Measurements from ENCODE around the gene CDRT4.

The CDRT4 gene

GRCh38 chr17:15502369-15503112 is 35.1 kb upstream of the CDRT4 start:
- peaks cover 8% of the 10 kb centered on the region; the same call in 1 of the 2 replicates for H3K4me1 ChIP-seq (ENCODE audit: insufficient read depth, low read length)
- H3K9ac ChIP-seq (ENCODE audit: low read depth, low read length), result peak overlapping the region; percentile 39
- H3K9me3 ChIP-seq (ENCODE audit: control insufficient read depth, insufficient read depth, low read length), result no peaks in the 10 kb centered on the region

GRCh38 chr17:15501793-15502192 is 34.4 kb upstream of the CDRT4 start:
- H3K4me1 ChIP-seq (ENCODE audit: insufficient read depth, low read length), result peaks cover 8% of the 10 kb centered on the region; the same call in 1 of the 2 replicates
- H3K36me3 ChIP-seq (ENCODE audit: insufficient read depth, low read length), result no peaks in the 10 kb centered on the region; the same call in 1 of the 2 replicates
- no peaks in the 10 kb centered on the region for H3K9me3 ChIP-seq (ENCODE audit: control insufficient read depth, insufficient read depth, low read length)
- no peak overlapping the region for H3K9ac ChIP-seq (ENCODE audit: low read depth, low read length)

More at GRCh38 chr17:15502369-15503112, 35.1 kb upstream of the CDRT4 start:
- no peaks in the 10 kb centered on the region; the same call in 1 of the 2 replicates for H3K36me3 ChIP-seq (ENCODE audit: insufficient read depth, low read length)

GRCh38 chr17:15501282-15501681 is 33.9 kb upstream of the CDRT4 start:
- H3K36me3 ChIP-seq (ENCODE audit: insufficient read depth, low read length), result no peaks in the 10 kb centered on the region; the same call in 1 of the 2 replicates
- H3K9me3 ChIP-seq (ENCODE audit: control insufficient read depth, insufficient read depth, low read length), result no peaks in the 10 kb centered on the region
- peaks cover 8% of the 10 kb centered on the region; the same call in 1 of the 2 replicates for H3K4me1 ChIP-seq (ENCODE audit: insufficient read depth, low read length)
- no peak overlapping the region for H3K9ac ChIP-seq (ENCODE audit: low read depth, low read length)

- H3K4me1 ChIP-seq (ENCODE audit: insufficient read depth, low read length), result peaks cover 9% of the 10 kb centered on the region; the same call in 1 of the 2 replicates
- H3K9ac ChIP-seq (ENCODE audit: low read depth, low read length), result no peak overlapping the region
- H3K9me3 ChIP-seq (ENCODE audit: control insufficient read depth, insufficient read depth, low read length), result peaks cover 2% of the 10 kb centered on the region; the same call in 1 of the 2 replicates
- no peaks in the 10 kb centered on the region; the same call in 1 of the 2 replicates for H3K36me3 ChIP-seq (ENCODE audit: insufficient read depth, low read length)
Measured at GRCh38 chr17:15498107-15498506, 30.7 kb upstream of the CDRT4 start.

GRCh38 chr17:15496735-15497670 is 29.6 kb upstream of the CDRT4 start:
- H3K36me3 ChIP-seq (ENCODE audit: insufficient read depth, low read length), result no peaks in the 10 kb centered on the region; the same call in 1 of the 2 replicates
- peaks cover 2% of the 10 kb centered on the region; the same call in 1 of the 2 replicates for H3K9me3 ChIP-seq (ENCODE audit: control insufficient read depth, insufficient read depth, low read length)
- peaks cover 16% of the 10 kb centered on the region; the same call in 1 of the 2 replicates for H3K4me1 ChIP-seq (ENCODE audit: insufficient read depth, low read length)
- H3K9ac ChIP-seq (ENCODE audit: low read depth, low read length), result no peak overlapping the region

- Histone ChIP-seq H3K4me1 (ENCODE audit: insufficient read depth, low read length) (peaks cover 32% of the 10 kb centered on the region), H3K36me3 (ENCODE audit: insufficient read depth, low read length) (no peaks in the 10 kb centered on the region), H3K9me3 (ENCODE audit: control insufficient read depth, insufficient read depth, low read length) (peaks cover 2% of the 10 kb centered on the region; the same call in 1 of the 2 replicates), H3K9ac (ENCODE audit: low read depth, low read length) (no peak overlapping the region)
Measured at GRCh38 chr17:15494821-15495220, 27.4 kb upstream of the CDRT4 start.

GRCh38 chr17:15493693-15494035 is 26.2 kb upstream of the CDRT4 start:
- Histone ChIP-seq H3K9ac (ENCODE audit: low read depth, low read length) (no peak overlapping the region), H3K36me3 (ENCODE audit: insufficient read depth, low read length) (no peaks in the 10 kb centered on the region), H3K9me3 (ENCODE audit: control insufficient read depth, insufficient read depth, low read length) (peaks cover 2% of the 10 kb centered on the region; the same call in 1 of the 2 replicates), H3K4me1 (ENCODE audit: insufficient read depth, low read length) (peaks cover 32% of the 10 kb centered on the region)

GRCh38 chr17:15492791-15493692 is 25.6 kb upstream of the CDRT4 start:
- Histone ChIP-seq H3K9ac (ENCODE audit: low read depth, low read length) (no peak overlapping the region), H3K9me3 (ENCODE audit: control insufficient read depth, insufficient read depth, low read length) (peaks cover 2% of the 10 kb centered on the region; the same call in 1 of the 2 replicates), H3K36me3 (ENCODE audit: insufficient read depth, low read length) (no peaks in the 10 kb centered on the region), H3K4me1 (ENCODE audit: insufficient read depth, low read length) (peaks cover 32% of the 10 kb centered on the region)

GRCh38 chr17:15492186-15492585 is 24.8 kb upstream of the CDRT4 start:
- Histone ChIP-seq H3K9ac (ENCODE audit: low read depth, low read length) (no peak overlapping the region), H3K36me3 (ENCODE audit: insufficient read depth, low read length) (no peaks in the 10 kb centered on the region), H3K4me1 (ENCODE audit: insufficient read depth, low read length) (peaks cover 32% of the 10 kb centered on the region), H3K9me3 (ENCODE audit: control insufficient read depth, insufficient read depth, low read length) (peaks cover 2% of the 10 kb centered on the region; the same call in 1 of the 2 replicates)

- peaks cover 5% of the 10 kb centered on the region; the same call in 1 of the 2 replicates for H3K36me3 ChIP-seq (ENCODE audit: insufficient read depth, low read length)
- peak overlapping the region; percentile 6; the same call in 1 of the 2 replicates for H3K9ac ChIP-seq (ENCODE audit: low read depth, low read length)
- peaks cover 32% of the 10 kb centered on the region for H3K4me1 ChIP-seq (ENCODE audit: insufficient read depth, low read length)
- peaks cover 2% of the 10 kb centered on the region; the same call in 1 of the 2 replicates for H3K9me3 ChIP-seq (ENCODE audit: control insufficient read depth, insufficient read depth, low read length)
Measured at GRCh38 chr17:15490634-15491261, 23.3 kb upstream of the CDRT4 start.

- Histone ChIP-seq H3K36me3 (ENCODE audit: insufficient read depth, low read length) (peaks cover 6% of the 10 kb centered on the region; the same call in 1 of the 2 replicates), H3K9ac (ENCODE audit: low read depth, low read length) (no peak overlapping the region), H3K4me1 (ENCODE audit: insufficient read depth, low read length) (peaks cover 40% of the 10 kb centered on the region), H3K9me3 (ENCODE audit: control insufficient read depth, insufficient read depth, low read length) (no peaks in the 10 kb centered on the region)
Measured at GRCh38 chr17:15488557-15488956, 21.1 kb upstream of the CDRT4 start.

- no peak overlapping the region for H3K9ac ChIP-seq (ENCODE audit: low read depth, low read length)
- H3K36me3 ChIP-seq (ENCODE audit: insufficient read depth, low read length), result peaks cover 10% of the 10 kb centered on the region; the same call in 1 of the 2 replicates
- peaks cover 10% of the 10 kb centered on the region for H3K4me1 ChIP-seq (ENCODE audit: insufficient read depth, low read length)
- no peaks in the 10 kb centered on the region for H3K9me3 ChIP-seq (ENCODE audit: control insufficient read depth, insufficient read depth, low read length)
Measured at GRCh38 chr17:15485045-15485444, 17.6 kb upstream of the CDRT4 start.

- H3K36me3 ChIP-seq (ENCODE audit: insufficient read depth, low read length), result peaks cover 10% of the 10 kb centered on the region; the same call in 1 of the 2 replicates
- no peak overlapping the region for H3K9ac ChIP-seq (ENCODE audit: low read depth, low read length)
- no peaks in the 10 kb centered on the region for H3K9me3 ChIP-seq (ENCODE audit: control insufficient read depth, insufficient read depth, low read length)
- H3K4me1 ChIP-seq (ENCODE audit: insufficient read depth, low read length), result peaks cover 15% of the 10 kb centered on the region
Measured at GRCh38 chr17:15483431-15483830, 16.0 kb upstream of the CDRT4 start.

All from ES-I3 (cell line).